HG03457 (cell line): ENCODE measurements around the gene PDCL2.

Experiments
- ATAC-seq: cut with Tn5 transposase; IDR thresholded peaks from one replicate; pipeline ENCODE4 v1.9.1; 2021; ENCODE audit warnings: moderate number of reproducible peaks; ENCODE audit not compliant: unreplicated experiment

The PDCL2 gene

GRCh38 chr4:55540271-55540670, 51.8 kb downstream of the PDCL2 start:
- ATAC-seq: no peak

GRCh38 chr4:55539658-55540057, 52.4 kb downstream of the PDCL2 start:
- no peak for ATAC-seq

GRCh38 chr4:55538531-55538930, 53.5 kb downstream of the PDCL2 start:
- ATAC-seq: no peak

- no peak for ATAC-seq
These were observed 57.7 kb downstream of the PDCL2 start for GRCh38 chr4:55534306-55534705.

GRCh38 chr4:55530691-55531090, 61.4 kb downstream of the PDCL2 start:
- no peak for ATAC-seq

- ATAC-seq: no peak
These were observed 61.9 kb downstream of the PDCL2 start for GRCh38 chr4:55530167-55530566.

- no peak for ATAC-seq
These were observed 63.6 kb downstream of the PDCL2 start for GRCh38 chr4:55528491-55528890.

GRCh38 chr4:55524844-55525571, 67.0 kb downstream of the PDCL2 start:
- ATAC-seq: no peak

GRCh38 chr4:55518442-55518841, 73.6 kb downstream of the PDCL2 start:
- no peak for ATAC-seq

GRCh38 chr4:55517526-55518229, 74.4 kb downstream of the PDCL2 start:
- ATAC-seq: no peak

- no peak for ATAC-seq
These were observed 79.0 kb downstream of the PDCL2 start for GRCh38 chr4:55512922-55513571.

- no peak for ATAC-seq
These were observed 80.0 kb downstream of the PDCL2 start for GRCh38 chr4:55512077-55512476.

- no peak for ATAC-seq
These were observed 81.4 kb downstream of the PDCL2 start for GRCh38 chr4:55510685-55511084.

- no peak for ATAC-seq
These were observed 82.8 kb downstream of the PDCL2 start for GRCh38 chr4:55509266-55509665.

- no peak for ATAC-seq
These were observed 84.4 kb downstream of the PDCL2 start for GRCh38 chr4:55507612-55508011.
